Thyroid gland (tissue), 4 donors: ENCODE measurements around the gene SEPSECS.

Source experiments
- POLR2A ChIP-seq, 2 donors: fragments of 450-650 bp; IDR thresholded peaks; one replicate each; pipeline ENCODE4 v1.6.1; 2017; ENCODE audit warnings: antibody characterized with exemption in 2 of 2, mild to moderate bottlenecking in 2 of 2, moderate library complexity in 1 of 2
- TF ChIP-seq, protein P1 (sequence below), 6 experiments: fragments of 200-600 bp in 3 of 6; fragments of 450-650 bp in 3 of 6; sonication (generic) in 3 of 6; IDR thresholded peaks; one replicate each; pipeline ENCODE4 v1.5.1; 2016 to 2019; ENCODE audit warnings: antibody characterized with exemption in 6 of 6, mild to moderate bottlenecking in 2 of 6, inconsistent platforms in 1 of 6, moderate library complexity in 1 of 6

- TF ChIP-seq POLR2A (IDR thresholded peaks at IDR 0.05), result no peak
- TF ChIP-seq, protein P1, sequence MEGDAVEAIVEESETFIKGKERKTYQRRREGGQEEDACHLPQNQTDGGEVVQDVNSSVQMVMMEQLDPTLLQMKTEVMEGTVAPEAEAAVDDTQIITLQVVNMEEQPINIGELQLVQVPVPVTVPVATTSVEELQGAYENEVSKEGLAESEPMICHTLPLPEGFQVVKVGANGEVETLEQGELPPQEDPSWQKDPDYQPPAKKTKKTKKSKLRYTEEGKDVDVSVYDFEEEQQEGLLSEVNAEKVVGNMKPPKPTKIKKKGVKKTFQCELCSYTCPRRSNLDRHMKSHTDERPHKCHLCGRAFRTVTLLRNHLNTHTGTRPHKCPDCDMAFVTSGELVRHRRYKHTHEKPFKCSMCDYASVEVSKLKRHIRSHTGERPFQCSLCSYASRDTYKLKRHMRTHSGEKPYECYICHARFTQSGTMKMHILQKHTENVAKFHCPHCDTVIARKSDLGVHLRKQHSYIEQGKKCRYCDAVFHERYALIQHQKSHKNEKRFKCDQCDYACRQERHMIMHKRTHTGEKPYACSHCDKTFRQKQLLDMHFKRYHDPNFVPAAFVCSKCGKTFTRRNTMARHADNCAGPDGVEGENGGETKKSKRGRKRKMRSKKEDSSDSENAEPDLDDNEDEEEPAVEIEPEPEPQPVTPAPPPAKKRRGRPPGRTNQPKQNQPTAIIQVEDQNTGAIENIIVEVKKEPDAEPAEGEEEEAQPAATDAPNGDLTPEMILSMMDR (IDR thresholded peaks at IDR 0.05), result peak in 1 of 6 experiments; percentile 8
Observed at GRCh38 chr4:25075851-25076250, 84.4 kb downstream of the SEPSECS start.
